EL (cell line): ENCODE measurements around the gene BCAS3.
"Not testable (repeated sequence)": the region's sequence is repeated elsewhere in the genome, so short reads cannot be mapped to it uniquely, and the experiment has no call there.

ENCODE experiments used
- DNase-seq: peaks from one replicate; pipeline ENCODE4 v3.0.0-alpha.2; 2016

The BCAS3 gene

GRCh38 chr17:61017317-61018006 is 339.8 kb downstream of the BCAS3 start:
- no peak for DNase-seq

GRCh38 chr17:61018938-61019337 is 341.3 kb downstream of the BCAS3 start:
- DNase-seq = no peak

- no peak for DNase-seq
Observed at GRCh38 chr17:61023996-61024395, 346.3 kb downstream of the BCAS3 start.

GRCh38 chr17:61026818-61027217 is 349.2 kb downstream of the BCAS3 start:
- no peak for DNase-seq

- no peak for DNase-seq
Observed at GRCh38 chr17:61029181-61029580, 351.5 kb downstream of the BCAS3 start.

- DNase-seq = no peak
Observed at GRCh38 chr17:61040666-61041065, 363.0 kb downstream of the BCAS3 start.

- not testable (repeated sequence) for DNase-seq
Observed at GRCh38 chr17:61042348-61042747, 364.7 kb downstream of the BCAS3 start.

- DNase-seq = no peak
Observed at GRCh38 chr17:61047515-61047914, 369.9 kb downstream of the BCAS3 start.

- no peak for DNase-seq
Observed at GRCh38 chr17:61048376-61049106, 370.9 kb downstream of the BCAS3 start.

GRCh38 chr17:61053469-61053868 is 375.8 kb downstream of the BCAS3 start:
- no peak for DNase-seq

- no peak for DNase-seq
Observed at GRCh38 chr17:61054436-61054835, 376.8 kb downstream of the BCAS3 start.

GRCh38 chr17:61057257-61057656 is 379.6 kb downstream of the BCAS3 start:
- DNase-seq = no peak

GRCh38 chr17:61058066-61058465 is 380.4 kb downstream of the BCAS3 start:
- DNase-seq = no peak

GRCh38 chr17:61063528-61063927 is 385.9 kb downstream of the BCAS3 start:
- DNase-seq = no peak

GRCh38 chr17:61064087-61064951 is 386.7 kb downstream of the BCAS3 start:
- DNase-seq = no peak

GRCh38 chr17:61065263-61065773 is 387.7 kb downstream of the BCAS3 start:
- peak; percentile 48 for DNase-seq

- no peak for DNase-seq
Observed at GRCh38 chr17:61066062-61066461, 388.4 kb downstream of the BCAS3 start.

GRCh38 chr17:61070649-61071048 is 393.0 kb downstream of the BCAS3 start:
- DNase-seq = no peak

- peak; percentile 16 for DNase-seq
Observed at GRCh38 chr17:61072648-61073047, 395.0 kb downstream of the BCAS3 start.

- no peak for DNase-seq
Observed at GRCh38 chr17:61073131-61073530, 395.5 kb downstream of the BCAS3 start.

- no peak for DNase-seq
Observed at GRCh38 chr17:61073799-61074513, 396.3 kb downstream of the BCAS3 start.

GRCh38 chr17:61075988-61076387 is 398.3 kb downstream of the BCAS3 start:
- no peak for DNase-seq

GRCh38 chr17:61076621-61077031 is 399.0 kb downstream of the BCAS3 start:
- no peak for DNase-seq
